ENCODE results near the gene RAB11FIP4. TPM values are rescaled to one million over a fixed set of nuclear protein-coding genes. Genes with fewer than 3 reads are reported as not detected.

Gene RAB11FIP4
- total and polyA plus RNA-seq, 2 experiments from 2014 or later, result 8.8 to 23.4 TPM

DNA sequence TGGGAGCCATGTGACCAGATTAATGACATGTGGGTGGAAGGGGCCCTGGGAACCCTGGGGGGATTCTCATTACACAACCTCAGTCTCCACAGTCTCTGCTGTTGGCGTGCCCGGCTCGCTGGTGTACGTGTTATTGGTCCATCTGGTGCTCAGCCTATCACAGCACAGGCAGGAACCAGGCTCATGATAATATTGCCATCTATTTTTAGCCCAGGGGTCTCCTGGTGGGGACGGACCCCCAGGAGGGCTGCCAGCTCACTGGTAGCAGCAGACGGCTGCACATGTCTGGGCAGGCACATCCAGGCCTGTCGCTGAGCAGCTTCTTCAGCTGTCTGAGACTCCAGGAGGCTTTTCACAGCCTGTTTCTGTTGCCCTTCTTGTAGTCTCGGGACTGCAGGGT is 123.8 kb downstream of the RAB11FIP4 start:
- Histone ChIP-seq H3K36me3 (no peaks in the 10 kb centered on the region), H3K4me1 (ENCODE audit: low read depth) (no peaks in the 10 kb centered on the region), H3K27ac (no peak overlapping the region), H3K27me3 (no peaks in the 10 kb centered on the region), H3K9me3 (ENCODE audit: low read depth) (no peaks in the 10 kb centered on the region), H3K4me3 (no peak overlapping the region)
- no peak for DNase-seq (ENCODE audit: low read depth in 1 of 2, low spot score in 1 of 2)
- TF ChIP-seq, protein P1, sequence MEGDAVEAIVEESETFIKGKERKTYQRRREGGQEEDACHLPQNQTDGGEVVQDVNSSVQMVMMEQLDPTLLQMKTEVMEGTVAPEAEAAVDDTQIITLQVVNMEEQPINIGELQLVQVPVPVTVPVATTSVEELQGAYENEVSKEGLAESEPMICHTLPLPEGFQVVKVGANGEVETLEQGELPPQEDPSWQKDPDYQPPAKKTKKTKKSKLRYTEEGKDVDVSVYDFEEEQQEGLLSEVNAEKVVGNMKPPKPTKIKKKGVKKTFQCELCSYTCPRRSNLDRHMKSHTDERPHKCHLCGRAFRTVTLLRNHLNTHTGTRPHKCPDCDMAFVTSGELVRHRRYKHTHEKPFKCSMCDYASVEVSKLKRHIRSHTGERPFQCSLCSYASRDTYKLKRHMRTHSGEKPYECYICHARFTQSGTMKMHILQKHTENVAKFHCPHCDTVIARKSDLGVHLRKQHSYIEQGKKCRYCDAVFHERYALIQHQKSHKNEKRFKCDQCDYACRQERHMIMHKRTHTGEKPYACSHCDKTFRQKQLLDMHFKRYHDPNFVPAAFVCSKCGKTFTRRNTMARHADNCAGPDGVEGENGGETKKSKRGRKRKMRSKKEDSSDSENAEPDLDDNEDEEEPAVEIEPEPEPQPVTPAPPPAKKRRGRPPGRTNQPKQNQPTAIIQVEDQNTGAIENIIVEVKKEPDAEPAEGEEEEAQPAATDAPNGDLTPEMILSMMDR (IDR thresholded peaks at IDR 0.05; ENCODE audit: low read depth, low read length), result no peak

DNA sequence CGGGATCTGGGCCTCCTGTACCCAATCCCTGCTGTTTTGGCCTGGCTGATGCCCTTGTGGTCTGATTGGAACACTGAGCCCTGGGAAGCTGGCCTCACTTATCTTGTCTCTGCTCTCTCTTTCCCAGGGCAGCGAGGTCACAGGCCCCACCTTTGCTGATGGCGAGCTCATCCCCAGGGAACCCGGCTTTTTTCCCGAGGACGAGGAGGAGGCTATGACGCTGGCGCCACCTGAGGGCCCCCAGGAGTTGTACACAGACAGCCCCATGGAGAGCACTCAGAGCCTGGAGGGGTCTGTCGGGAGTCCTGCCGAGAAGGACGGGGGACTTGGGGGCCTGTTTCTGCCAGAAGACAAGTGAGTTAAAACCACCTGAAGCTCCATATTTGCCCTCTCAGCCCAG is 126.0 kb downstream of the RAB11FIP4 start:
- Histone ChIP-seq H3K27me3 (no peaks in the 10 kb centered on the region), H3K4me3 (no peak overlapping the region), H3K4me1 (ENCODE audit: low read depth) (no peaks in the 10 kb centered on the region), H3K27ac (no peak overlapping the region), H3K9me3 (ENCODE audit: low read depth) (no peaks in the 10 kb centered on the region), H3K36me3 (no peaks in the 10 kb centered on the region)
- peak in 1 of 2 donors; percentile 60 for DNase-seq (ENCODE audit: low read depth in 1 of 2, low spot score in 1 of 2)
- TF ChIP-seq, protein P1 (IDR thresholded peaks at IDR 0.05; ENCODE audit: low read depth, low read length), result peak; percentile 27

- Histone ChIP-seq H3K27me3 (no peaks in the 10 kb centered on the region), H3K27ac (no peak overlapping the region), H3K4me1 (ENCODE audit: low read depth) (no peaks in the 10 kb centered on the region), H3K36me3 (no peaks in the 10 kb centered on the region), H3K4me3 (no peak overlapping the region), H3K9me3 (ENCODE audit: low read depth) (no peaks in the 10 kb centered on the region)
- TF ChIP-seq, protein P1 (IDR thresholded peaks at IDR 0.05; ENCODE audit: low read depth, low read length), result no peak
- no peak for DNase-seq (ENCODE audit: low read depth in 1 of 2, low spot score in 1 of 2)
Measured at GRCh38 chr17:31518478-31518877, 127.0 kb downstream of the RAB11FIP4 start.

GRCh38 chr17:31521632-31522283 is 130.3 kb downstream of the RAB11FIP4 start:
- no peak for DNase-seq (ENCODE audit: low read depth in 1 of 2, low spot score in 1 of 2)
- no peak overlapping the region for H3K4me3 ChIP-seq
- TF ChIP-seq, protein P1 (IDR thresholded peaks at IDR 0.05; ENCODE audit: low read depth, low read length), result no peak
- H3K27ac ChIP-seq, result no peak overlapping the region
- H3K9me3 ChIP-seq (ENCODE audit: low read depth), result no peaks in the 10 kb centered on the region
- no peaks in the 10 kb centered on the region for H3K4me1 ChIP-seq (ENCODE audit: low read depth)
- H3K27me3 ChIP-seq, result no peaks in the 10 kb centered on the region
- H3K36me3 ChIP-seq, result no peaks in the 10 kb centered on the region

- DNase-seq (ENCODE audit: low read depth in 1 of 2, low spot score in 1 of 2), result no peak
- no peaks in the 10 kb centered on the region for H3K4me1 ChIP-seq (ENCODE audit: low read depth)
- no peaks in the 10 kb centered on the region for H3K27me3 ChIP-seq
- no peak overlapping the region for H3K4me3 ChIP-seq
- TF ChIP-seq, protein P1 (IDR thresholded peaks at IDR 0.05; ENCODE audit: low read depth, low read length), result no peak
- no peaks in the 10 kb centered on the region for H3K36me3 ChIP-seq
- H3K9me3 ChIP-seq (ENCODE audit: low read depth), result no peaks in the 10 kb centered on the region
- H3K27ac ChIP-seq, result no peak overlapping the region
Measured at GRCh38 chr17:31522284-31522931, 130.9 kb downstream of the RAB11FIP4 start.

All from cardiac muscle cell (in vitro differentiated cells and primary cell).